GM12872 (cell line): ENCODE data around the gene SLC6A2.

ENCODE experiments used
- CTCF ChIP-seq: IDR thresholded peaks from 3 replicates; pipeline ENCODE4 v1.5.1; 2011; ENCODE audit warnings: low read depth, mild to moderate bottlenecking, low read length, moderate library complexity; ENCODE audit not compliant: insufficient read depth

Gene SLC6A2

DNA sequence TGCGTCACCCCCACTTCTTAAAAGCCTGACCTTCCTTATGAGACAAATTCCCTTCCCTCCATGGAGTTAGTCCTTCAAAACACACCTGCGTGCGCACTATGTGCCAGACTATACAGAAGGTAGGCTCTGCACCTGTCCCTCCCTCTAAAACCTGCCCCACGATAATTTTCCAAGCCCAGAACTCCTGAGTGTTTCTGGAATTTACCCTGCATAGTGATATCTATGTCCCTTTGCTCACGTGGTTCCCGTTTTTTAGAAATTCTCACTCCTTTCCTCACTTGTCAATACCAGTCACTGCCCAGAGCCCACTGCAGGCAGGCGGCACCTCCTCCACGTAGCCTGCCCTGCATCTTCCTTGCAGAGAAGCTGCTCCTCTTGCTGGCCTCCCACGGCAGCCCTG lies 82.2 kb downstream of the SLC6A2 start:
- no peak for TF ChIP-seq CTCF

GRCh38 chr16:55746081-55746480 lies 90.3 kb downstream of the SLC6A2 start:
- no peak for TF ChIP-seq CTCF

DNA sequence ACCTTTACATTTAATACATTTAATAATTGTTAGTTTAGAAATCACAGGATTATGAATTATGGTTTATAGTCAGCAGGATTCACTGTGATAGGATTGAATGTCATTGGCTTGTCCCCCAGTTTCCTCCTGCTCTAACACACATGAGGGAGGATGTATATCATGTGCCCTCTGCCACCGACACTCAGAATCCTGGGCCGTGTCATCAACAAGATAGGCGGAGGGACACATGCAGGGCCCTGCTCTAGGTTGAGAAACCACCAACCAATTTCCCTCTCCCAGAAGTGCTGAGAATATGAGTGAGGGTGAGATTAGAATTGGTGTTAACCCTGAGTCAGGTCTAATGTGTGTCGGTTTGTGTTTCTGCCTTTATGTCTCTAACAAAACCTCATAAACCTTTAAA lies 92.0 kb downstream of the SLC6A2 start:
- TF ChIP-seq CTCF: no peak
